ENCODE measurements around the gene BCS1L. TPM values are rescaled to one million over a fixed set of nuclear protein-coding genes. Genes with fewer than 3 reads are reported as not detected.
"Not testable (repeated sequence)": the region's sequence is repeated elsewhere in the genome, so short reads cannot be mapped to it uniquely, and the experiment has no call there.

The BCS1L gene
- total RNA-seq, 1 experiment from 2014 or later, result 38.8 TPM

DNA sequence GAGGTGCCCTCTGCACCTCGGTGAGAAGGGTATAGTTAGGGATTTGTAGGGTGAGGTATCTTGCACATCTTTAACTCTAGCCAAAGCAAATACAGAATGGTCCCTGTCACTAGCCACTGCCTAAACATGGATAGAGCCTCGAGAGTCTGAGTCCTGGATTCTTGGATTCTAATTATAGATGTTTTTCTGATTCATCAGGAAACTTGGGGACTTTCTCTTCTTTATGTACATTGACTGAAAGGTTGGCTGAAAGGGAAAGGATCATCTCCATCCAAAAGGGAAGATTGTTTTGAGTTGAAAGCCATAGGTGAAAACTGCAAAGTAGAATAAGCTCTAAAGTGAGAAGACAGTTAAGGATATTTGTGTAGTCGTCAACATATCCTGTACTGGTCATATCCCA lies 20.6 kb downstream of the BCS1L start:
- Histone ChIP-seq H3K79me2 (ENCODE audit: low read depth) (no peaks in the 10 kb centered on the region), H3F3A (ENCODE audit: insufficient read depth, low read depth) (no peaks in the 10 kb centered on the region), H2AFZ (no peak overlapping the region), H3K4me3 (no peak overlapping the region), H3K9me3 (ENCODE audit: insufficient read depth, low read depth) (no peaks in the 10 kb centered on the region), H3K27me3 (ENCODE audit: insufficient read depth, low read depth) (no peaks in the 10 kb centered on the region), H3K36me3 (ENCODE audit: low read depth) (no peaks in the 10 kb centered on the region), H3K27ac (no peak overlapping the region), H3K4me2 (no peak overlapping the region), H4K20me1 (ENCODE audit: insufficient read depth) (no peaks in the 10 kb centered on the region), H3K9me2 (ENCODE audit: insufficient read depth) (no peaks in the 10 kb centered on the region), H3K4me1 (replicated peaks; ENCODE audit: insufficient read depth) (no peaks in the 10 kb centered on the region)
- no TSS peak for BruUV-seq (replicated peaks)
- CTCF ChIA-PET, result no interaction called here
- POLR2A ChIA-PET (ENCODE audit: unreplicated experiment), result interaction anchor here (0.6 kb wide), 1 partner anchor 111 kb away, joined by 6 read pairs; no protein-coding TSS in a partner anchor
- intact Hi-C loops (cut with micrococcal nuclease; ENCODE audit: unreplicated experiment), result no loop called here
- TF ChIP-seq, protein P1, sequence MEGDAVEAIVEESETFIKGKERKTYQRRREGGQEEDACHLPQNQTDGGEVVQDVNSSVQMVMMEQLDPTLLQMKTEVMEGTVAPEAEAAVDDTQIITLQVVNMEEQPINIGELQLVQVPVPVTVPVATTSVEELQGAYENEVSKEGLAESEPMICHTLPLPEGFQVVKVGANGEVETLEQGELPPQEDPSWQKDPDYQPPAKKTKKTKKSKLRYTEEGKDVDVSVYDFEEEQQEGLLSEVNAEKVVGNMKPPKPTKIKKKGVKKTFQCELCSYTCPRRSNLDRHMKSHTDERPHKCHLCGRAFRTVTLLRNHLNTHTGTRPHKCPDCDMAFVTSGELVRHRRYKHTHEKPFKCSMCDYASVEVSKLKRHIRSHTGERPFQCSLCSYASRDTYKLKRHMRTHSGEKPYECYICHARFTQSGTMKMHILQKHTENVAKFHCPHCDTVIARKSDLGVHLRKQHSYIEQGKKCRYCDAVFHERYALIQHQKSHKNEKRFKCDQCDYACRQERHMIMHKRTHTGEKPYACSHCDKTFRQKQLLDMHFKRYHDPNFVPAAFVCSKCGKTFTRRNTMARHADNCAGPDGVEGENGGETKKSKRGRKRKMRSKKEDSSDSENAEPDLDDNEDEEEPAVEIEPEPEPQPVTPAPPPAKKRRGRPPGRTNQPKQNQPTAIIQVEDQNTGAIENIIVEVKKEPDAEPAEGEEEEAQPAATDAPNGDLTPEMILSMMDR (conservative IDR thresholded peaks at IDR 0.05), result no peak
- TF ChIP-seq EZH2 (IDR thresholded peaks at IDR 0.05; ENCODE audit: low read depth), result no peak
- DNase-seq, result no peak

DNA sequence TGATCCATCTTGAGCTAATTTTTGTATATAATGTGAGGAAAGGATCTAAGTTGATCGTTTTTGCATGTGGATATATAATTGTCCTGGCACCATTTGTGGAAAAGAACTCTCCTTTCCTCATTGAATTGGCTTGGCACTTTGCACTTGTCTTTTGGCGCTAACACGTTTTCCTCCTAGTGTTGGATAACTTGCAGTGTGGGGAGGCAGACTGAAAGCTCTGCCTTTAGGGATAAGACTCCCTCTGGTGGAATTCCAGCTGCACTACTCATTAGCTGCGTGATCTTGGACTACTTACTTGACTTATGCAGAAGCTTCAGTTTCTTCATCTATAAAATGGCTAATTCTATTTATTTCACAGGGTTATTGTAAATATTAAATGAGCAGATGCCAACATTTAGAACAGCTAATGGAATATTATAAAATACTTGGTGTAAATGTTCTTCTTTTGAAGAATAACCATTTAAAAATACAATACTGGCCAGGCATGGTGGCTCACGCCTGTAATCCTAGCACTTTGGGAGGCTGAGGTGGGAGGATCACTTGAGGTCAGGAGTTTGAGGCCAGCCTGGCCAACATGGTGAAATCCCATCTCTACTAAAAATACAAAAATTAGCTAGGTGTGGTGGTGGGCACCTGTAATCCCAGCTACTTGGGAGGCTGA lies 28.0 kb downstream of the BCS1L start:
- not testable (repeated sequence) for H3K4me2 ChIP-seq; H3F3A ChIP-seq (ENCODE audit: insufficient read depth, low read depth); H2AFZ ChIP-seq; H3K4me1 ChIP-seq (replicated peaks; ENCODE audit: insufficient read depth); H3K27ac ChIP-seq; H3K79me2 ChIP-seq (ENCODE audit: low read depth); BruUV-seq (replicated peaks); H3K4me3 ChIP-seq; H3K9me3 ChIP-seq (ENCODE audit: insufficient read depth, low read depth); H3K9me2 ChIP-seq (ENCODE audit: insufficient read depth); H4K20me1 ChIP-seq (ENCODE audit: insufficient read depth); H3K27me3 ChIP-seq (ENCODE audit: insufficient read depth, low read depth); H3K36me3 ChIP-seq (ENCODE audit: low read depth)
- TF ChIP-seq, protein P1 (conservative IDR thresholded peaks at IDR 0.05), result peak; percentile 74
- POLR2A ChIA-PET (ENCODE audit: unreplicated experiment), result interaction anchor here (0.7 kb wide), 1 partner anchor 94 kb away, joined by 3 read pairs; no protein-coding TSS in a partner anchor
- CTCF ChIA-PET, result interaction anchor here (0.6 to 1.1 kb wide), 5 partner anchors 10 to 160 kb away, joined by 3 to 15 read pairs (median 3); partner anchors contain the start of genes BCS1L and ZNF142
- DNase-seq, result peak; percentile 37 to 62
- intact Hi-C loops (cut with micrococcal nuclease; ENCODE audit: unreplicated experiment), result loop anchor here (1.0 kb wide), 2 partner anchors 28 to 160 kb away; partner anchors contain the start of genes BCS1L and ZNF142

DNA sequence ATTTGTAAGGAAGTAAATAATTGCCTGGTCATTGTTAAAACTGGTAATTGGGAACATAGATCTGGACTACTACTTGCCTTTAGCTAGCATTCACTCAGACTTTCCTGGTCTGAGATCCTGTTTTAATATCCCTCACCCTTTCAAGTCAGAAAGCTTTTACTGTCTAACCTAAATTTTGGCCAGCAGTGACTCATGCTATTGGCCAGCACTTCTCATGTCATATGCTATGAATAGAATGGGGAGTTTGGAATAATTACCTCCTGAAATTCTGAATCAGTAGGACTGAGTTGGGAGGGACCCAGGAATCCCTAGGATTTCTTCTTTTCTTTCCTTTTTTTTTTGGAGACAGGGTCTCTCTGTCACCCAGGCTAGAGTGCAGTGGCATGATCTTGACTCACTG lies 31.8 kb downstream of the BCS1L start:
- Histone ChIP-seq H3K9me2 (ENCODE audit: insufficient read depth) (no peaks in the 10 kb centered on the region), H3K27ac (no peak overlapping the region), H3K4me3 (no peak overlapping the region), H3K9me3 (ENCODE audit: insufficient read depth, low read depth) (no peaks in the 10 kb centered on the region), H3K27me3 (ENCODE audit: insufficient read depth, low read depth) (no peaks in the 10 kb centered on the region), H3K4me1 (replicated peaks; ENCODE audit: insufficient read depth) (no peaks in the 10 kb centered on the region), H4K20me1 (ENCODE audit: insufficient read depth) (no peaks in the 10 kb centered on the region), H3K36me3 (ENCODE audit: low read depth) (no peaks in the 10 kb centered on the region), H2AFZ (no peak overlapping the region), H3F3A (ENCODE audit: insufficient read depth, low read depth) (no peaks in the 10 kb centered on the region), H3K4me2 (no peak overlapping the region), H3K79me2 (ENCODE audit: low read depth) (no peaks in the 10 kb centered on the region)
- DNase-seq, result no peak
- intact Hi-C loops (cut with micrococcal nuclease; ENCODE audit: unreplicated experiment), result no loop called here
- no peak for TF ChIP-seq EZH2 (IDR thresholded peaks at IDR 0.05; ENCODE audit: low read depth)
- TF ChIP-seq, protein P1 (conservative IDR thresholded peaks at IDR 0.05), result no peak
- CTCF ChIA-PET, result no interaction called here
- POLR2A ChIA-PET (ENCODE audit: unreplicated experiment), result no interaction called here
- no TSS peak for BruUV-seq (replicated peaks)
